GM21529 (cell line): ENCODE results near the gene PPP4R1.

Experiments
- ATAC-seq: cut with Tn5 transposase; IDR thresholded peaks from one replicate; pipeline ENCODE4 v1.9.1; 2021; ENCODE audit not compliant: unreplicated experiment

Gene PPP4R1

DNA sequence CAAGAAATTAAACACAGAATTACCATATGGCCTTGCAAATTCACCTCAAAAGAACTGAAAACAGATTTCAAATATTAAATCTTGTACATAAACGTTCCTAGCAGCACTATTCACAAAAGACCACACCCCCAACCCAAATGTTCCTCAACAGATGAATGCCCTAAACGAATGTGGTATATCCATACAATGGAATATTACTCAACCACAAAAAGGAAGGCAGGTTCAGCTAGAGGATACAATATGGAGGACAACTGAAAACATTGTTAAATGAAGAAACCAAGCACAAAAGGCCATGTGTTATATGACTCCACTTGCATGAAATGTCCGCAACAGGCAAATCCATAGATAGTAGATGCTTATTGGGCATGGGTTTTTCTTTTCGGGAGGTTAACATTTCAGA lies 61.7 kb downstream of the PPP4R1 start:
- ATAC-seq, result no peak

DNA sequence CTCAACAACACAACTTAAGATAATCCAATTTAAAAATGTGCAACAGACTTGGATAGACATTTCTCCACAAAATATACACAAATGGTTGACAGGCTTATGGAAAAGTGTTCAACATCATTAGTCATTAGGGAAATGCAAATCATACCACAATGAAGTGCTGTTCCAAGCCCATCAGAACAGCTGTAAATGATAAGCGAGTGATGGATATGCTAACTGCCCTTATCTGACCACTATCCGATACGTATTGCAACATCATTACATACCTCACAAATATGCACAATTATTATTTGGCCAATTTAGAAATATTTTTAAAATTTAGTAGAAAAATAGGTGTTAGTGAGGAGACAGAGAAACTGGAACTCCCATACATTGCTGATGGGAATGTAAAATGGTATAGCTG lies 62.2 kb downstream of the PPP4R1 start:
- ATAC-seq, result no peak

DNA sequence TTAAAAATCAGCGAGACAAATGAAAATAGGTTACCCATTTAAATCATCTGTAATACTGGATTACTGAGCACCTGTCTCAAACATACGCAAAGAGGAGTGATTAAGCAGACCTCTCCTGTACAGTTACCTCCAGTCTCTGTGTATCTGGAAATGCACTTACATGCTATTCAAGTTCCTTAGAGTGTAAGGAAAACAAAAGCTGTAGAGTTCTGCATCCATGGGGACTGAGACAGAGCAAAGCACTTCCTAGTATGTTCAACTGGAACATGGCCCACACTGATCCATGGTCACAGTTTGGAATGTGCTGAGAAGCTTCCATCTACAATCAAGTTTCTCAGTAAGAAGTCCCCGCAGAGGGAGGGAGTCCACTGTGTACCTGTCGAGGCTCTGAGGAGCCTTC lies 63.9 kb downstream of the PPP4R1 start:
- ATAC-seq, result no peak

DNA sequence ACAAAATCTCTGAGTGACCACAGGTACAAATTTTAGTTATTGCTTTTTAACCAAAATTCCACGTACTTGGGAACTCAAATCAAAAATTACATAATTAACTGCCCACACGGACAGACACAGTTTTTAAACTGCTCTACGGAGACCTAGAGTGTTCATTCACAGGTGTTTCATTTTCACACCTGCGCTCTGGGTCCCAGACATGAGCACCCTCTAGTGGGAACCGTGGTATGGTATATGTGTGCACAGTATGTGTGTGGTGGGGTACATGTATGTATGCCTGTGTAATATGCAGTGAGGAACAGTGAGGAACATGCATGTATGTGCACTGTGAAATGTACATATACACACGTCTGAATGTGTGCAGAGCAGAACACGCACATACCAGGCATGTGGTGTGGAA lies 65.0 kb downstream of the PPP4R1 start:
- no peak for ATAC-seq

DNA sequence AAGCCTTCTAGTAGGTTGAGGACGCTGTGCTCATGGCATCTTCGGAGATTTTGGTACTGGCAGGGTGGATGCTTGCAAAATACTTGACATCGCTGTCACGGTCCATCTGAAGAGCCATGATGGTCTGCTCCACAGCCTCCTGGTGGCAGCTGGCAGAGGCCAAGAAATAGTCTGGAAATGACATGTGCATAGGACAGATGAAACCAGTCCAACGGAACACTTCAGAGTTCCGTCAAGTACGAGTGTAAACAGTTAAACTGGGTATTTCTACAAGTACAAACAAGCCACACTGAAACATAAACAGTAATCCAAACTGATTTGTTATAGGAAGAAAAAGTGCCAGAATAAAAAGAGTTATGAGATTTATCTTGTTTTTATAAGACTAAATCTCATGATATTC lies 66.6 kb downstream of the PPP4R1 start:
- ATAC-seq, result no peak

DNA sequence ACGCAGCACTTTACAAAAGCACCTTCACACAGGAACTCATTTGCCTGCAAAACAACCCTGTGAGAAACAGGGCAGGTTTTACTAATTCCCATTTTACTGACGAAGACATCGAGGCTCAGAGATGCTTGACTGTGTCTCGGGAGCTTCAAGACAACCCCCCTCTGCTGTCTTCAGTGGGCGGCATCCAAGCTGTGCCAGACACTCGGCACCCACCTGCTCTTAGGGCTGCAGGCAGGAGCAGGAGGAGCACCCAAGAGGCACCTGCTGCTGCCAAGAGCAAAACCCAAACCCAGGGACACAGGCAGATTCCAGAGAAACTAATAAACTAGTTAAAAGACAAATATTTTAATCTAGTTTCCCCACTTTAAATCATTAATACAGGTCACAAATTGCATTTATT lies 67.9 kb downstream of the PPP4R1 start:
- no peak for ATAC-seq

DNA sequence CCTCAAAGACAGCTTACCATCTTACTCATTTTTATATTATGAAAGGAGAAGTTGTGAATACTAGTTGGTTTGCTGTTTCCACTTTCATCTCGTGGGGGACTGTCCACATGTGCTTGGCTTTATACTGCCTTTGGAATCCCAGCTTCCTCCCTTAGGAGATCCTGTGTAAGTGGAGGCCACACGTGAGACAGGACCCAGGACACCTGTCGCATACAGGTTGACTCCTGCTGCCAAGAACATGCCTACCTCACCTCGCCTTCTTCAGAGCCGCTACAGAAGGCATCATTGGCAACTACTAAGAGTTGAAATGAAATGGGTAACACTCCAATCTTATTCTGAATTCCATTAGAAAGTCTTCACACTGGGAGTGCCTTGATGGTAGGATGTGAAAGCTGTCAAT lies 69.3 kb downstream of the PPP4R1 start:
- ATAC-seq, result no peak

DNA sequence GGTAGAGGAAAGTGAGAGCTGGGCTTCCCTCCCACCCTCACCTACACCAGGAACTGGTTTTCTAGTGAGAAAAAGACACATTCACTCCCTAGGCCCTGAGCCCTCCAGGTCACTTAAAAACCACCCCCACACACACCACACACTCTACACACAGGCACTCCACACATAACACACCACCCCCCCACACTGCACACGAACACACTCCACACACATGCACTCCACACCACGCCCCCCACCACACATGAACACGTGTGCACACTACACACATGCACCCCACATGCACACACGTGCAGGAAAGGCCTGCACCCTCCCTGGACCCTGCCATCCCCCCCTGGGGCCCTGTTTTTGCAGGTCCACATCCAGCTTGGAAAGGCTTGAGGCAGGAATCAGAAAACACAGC lies 71.4 kb downstream of the PPP4R1 start:
- no peak for ATAC-seq

DNA sequence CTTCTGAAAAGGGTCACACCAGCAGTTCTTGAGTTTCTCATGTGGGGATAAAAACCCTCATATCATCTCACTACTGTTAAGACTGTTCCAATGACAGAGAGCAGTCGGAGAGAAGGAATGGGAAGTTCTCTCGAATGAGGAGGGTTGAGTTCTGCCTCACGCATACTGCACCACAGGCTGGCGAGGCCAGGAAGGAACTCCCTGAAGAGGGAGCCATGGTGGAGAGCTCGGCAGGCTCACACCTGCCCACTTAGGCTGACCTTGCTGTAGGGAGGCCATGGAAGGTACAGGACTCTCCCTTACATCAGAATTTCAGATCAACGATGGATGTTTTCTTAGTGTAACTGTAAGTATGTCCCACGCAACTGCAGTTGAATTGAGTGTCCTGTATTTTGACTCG lies 74.4 kb downstream of the PPP4R1 start:
- no peak for ATAC-seq

DNA sequence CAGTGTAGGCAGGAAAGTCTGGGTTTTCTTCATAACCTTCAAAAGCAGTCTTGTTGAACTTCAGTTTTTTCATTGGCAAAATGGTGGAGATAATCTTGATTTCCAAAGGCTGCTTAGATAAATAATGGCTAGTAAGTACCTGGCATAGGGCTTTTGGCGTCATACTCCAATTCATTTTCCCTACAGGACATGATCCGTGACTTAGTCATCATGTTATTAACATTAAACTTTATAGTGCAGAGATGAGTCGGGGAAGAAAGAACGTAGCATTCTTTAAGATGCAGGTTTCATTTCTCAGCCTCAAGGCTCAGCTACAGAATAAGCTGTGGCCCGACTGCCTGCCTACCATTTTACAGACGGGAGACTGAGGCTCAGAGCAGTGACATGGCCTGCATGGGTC lies 75.1 kb downstream of the PPP4R1 start:
- ATAC-seq, result no peak

DNA sequence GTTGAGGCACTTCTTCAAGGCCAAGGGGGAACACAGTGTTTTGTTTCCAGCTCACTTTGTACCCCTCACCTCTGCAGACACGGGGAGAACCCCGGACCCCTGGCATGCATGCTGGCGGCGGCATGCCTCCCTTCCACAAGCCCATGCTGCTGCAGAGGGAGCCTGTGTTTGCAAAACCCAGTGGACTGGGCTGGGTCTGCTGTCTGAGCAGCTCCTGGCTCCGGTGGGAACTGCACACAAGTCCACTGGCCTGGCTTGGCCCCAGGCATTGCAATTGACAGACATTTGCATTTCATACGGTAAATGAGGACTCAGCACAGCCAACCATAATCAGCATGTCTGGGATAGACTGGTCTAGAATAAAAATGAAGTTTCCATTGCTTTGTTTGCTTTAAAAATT lies 76.7 kb downstream of the PPP4R1 start:
- ATAC-seq, result no peak

DNA sequence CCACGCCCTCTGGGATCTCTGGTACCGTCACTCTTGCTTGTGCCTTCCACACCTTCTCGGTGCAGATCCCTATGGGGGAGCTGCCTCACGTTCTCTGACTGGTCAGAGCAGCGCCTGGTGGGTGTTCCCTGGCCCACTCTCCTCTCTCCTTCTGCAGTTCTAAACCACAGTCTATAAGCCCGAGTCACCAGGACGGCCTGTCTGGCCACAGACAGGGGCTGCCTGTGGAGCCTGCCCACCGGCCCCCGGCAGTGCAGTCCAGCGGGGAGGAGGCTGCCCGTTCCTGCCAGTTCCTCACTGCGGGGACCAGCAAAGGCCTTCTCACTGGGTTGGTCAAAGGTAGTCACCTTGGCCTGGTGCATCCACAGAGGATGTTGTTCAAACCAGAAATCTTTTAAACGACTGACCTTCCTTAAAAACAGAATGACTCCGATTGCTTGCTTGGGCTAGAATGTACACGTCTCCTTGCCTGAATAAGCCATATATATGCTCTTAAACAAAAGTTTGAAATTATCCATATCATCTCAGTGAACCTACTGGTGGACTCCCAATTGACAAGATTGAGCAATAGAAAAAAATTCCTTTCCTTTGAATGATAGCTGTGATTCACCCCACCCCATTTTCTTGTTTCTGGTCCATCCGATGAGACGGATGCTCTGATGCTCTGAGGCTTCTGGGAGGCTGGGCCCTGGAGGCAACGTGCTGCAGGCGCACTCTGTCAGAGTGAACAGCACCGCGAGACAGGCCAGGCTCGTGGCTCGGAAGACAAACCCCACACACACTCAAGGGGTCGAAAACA lies 77.8 kb downstream of the PPP4R1 start:
- ATAC-seq, result no peak

DNA sequence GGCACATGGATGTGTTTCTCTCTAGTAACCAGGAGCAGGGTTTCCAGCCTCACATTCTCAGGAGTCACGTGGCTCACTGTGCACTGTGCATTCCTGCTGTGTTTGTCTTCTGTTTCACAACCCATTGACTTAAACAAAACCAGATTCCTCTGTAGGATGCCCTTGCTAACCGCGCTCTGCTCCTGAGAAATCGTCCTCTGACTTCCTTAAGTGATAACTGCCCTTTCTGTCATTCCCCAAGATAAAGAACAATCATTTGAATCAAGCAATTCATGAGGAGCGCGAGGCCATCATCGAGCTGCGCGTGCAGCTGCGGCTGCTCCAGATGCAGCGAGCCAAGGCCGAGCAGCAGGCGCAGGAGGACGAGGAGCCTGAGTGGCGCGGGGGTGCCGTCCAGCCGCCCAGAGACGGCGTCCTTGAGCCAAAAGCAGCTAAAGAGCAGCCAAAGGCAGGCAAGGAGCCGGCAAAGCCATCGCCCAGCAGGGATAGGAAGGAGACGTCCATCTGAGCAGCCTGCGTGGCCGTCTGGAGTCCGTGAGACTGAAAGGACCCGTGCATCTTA lies 78.8 kb downstream of the PPP4R1 start:
- no peak for ATAC-seq

DNA sequence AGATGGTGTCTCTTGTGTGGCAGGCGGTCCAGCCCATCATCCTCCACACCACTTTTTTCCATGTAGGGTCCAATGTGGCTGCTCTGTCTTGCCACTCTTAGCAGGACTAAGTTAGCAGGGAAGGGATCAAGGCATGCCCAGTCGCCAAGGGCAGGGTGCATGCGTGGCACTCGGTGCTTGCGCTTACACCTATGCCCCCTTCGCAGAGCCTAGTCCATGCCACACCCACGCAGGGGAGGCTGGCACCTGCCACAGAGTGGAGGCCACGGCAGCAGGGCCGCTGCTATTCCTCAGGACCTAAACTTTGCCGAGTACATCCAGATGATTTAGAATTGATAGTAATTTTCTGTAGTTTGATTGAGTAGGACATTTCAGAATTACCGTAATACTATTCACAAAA lies 79.5 kb downstream of the PPP4R1 start:
- no peak for ATAC-seq

DNA sequence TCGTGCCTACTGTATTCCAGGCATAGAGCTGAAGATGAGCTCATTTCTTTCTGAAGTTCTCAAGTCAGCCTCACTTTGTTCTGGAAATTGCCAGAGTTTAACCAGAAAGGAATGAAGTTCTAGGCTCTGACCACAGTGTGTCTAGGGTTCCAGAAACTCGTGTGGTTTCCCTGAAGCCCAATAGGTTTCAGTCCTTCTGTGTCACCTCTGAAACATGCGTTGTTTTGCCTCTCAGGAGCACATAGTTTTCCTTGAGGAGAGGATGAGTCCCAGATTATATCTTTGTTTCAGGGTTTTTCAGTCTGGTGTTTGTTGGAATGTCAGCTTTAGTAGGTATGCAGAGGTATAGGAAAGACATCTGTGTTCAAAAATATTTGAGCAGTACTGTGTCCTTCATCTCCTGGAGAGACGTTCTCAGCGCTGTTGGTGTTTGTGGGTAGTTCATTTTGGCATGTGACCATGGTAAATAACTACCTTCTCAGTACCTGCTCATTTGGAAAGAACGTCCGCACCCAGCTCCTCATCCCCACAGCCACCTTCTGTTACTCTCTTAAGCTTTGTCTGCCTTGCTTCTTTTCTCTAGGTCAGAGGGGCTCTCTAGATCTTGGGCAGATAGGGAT lies 82.5 kb downstream of the PPP4R1 start:
- no peak for ATAC-seq

DNA sequence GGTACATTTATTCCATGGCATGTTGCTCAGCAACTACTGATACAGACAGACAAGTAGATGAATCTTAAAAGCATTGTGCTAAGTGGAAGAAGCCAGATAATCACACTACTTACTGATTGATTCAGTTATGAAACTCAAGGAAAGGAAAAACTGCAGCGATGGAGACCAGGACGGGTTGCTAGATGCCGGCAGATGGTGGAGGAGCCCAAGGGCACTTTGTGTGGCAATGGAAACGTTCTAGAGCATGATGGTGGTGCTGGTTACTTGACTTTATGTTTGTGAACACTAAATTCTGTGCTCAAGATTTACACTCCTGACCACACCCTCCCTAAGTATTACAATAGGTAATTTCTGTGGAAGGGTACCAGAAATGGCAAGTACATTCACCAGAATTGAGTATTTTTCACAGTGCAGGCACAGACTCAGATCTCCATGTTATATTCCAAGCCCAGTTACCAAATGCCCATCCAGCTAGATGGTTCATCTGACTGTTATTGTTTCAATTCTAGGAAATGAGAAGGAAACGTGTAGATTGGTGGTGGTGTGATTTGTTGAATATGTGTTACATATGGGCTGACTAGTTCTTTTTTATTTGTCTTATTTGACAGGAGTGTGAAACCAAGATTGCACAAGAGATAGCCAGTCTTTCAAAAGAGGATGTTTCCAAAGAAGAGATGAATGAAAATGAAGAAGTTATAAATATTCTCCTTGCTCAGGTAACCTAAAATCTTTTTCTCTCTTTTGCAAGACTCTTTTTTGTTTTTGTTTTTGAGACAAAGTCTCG lies 83.9 kb downstream of the PPP4R1 start:
- no peak for ATAC-seq

DNA sequence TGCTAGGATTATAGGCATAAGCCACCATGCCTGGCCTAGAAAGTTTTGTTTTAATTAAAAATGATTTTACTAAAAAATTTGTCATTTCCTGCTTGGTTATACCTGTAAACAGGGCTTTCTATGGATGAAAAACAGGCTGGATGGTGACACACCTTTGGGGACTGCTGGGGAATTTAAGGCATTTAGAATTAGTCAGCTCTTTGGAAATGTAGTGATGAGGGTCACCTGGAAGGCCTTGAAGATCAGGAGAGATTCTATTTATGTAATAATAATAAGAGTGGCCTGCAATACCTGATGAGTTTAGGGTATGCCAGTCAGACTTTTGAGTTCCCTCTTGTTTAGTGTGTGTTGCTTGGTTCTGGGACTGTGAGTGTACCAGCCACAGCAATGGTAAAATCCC lies 87.9 kb downstream of the PPP4R1 start:
- no peak for ATAC-seq

DNA sequence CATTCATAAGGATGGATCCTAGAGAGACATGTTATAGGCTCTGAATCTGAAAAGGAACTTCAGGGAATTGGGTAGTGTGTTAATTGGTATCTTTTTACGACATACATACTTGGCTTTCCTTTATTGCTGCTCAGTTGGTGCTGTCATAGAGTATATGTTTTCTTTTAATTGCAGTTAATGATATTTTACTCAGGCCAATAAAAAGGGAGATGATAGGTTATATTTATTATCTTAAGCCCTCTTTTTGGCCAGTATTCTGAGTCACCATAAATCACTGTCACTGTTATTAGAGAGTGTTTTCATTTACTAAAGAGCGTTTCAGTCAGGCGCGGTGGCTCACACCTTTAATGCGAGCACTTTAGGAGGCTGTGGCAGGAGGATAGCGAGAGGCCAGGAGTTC lies 91.4 kb downstream of the PPP4R1 start:
- no peak for ATAC-seq

DNA sequence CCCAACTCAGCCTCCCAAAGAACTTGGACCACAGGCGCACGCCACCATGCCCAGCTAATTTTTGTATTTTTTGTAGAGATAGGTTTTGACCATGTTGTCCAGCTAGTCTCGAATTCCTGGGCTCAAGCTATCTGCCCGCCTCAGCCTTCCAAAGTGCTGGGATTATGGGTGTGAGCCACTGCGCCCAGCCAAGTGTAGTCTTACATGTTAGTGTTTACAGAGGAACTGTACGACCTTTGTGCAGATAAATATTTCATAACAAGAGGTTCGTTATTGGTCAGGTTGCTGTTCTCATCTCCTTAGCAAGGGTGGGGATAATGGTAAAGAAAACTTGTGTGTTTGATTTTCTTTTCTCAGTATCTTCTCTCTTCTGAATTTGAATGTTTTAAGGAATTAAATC lies 92.6 kb downstream of the PPP4R1 start:
- no peak for ATAC-seq

DNA sequence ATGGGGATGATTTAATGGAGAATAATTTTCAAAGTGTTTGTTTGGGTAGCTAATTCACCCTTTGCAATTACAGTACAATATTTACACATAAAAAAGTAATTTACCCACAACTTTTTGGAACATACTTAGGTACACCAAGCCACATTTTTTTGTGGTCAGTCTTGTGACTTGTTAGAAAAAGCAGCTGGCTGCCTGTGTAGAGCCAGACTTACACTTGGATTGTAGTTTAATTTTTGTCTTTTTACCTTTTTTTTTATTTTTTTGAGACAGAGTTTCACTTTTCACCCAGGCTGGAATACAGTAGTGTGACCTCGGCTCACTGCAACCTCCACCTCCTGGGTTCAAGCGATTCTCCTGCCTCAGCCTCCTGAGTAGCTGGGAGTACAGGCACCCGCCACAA lies 93.7 kb downstream of the PPP4R1 start:
- no peak for ATAC-seq

DNA sequence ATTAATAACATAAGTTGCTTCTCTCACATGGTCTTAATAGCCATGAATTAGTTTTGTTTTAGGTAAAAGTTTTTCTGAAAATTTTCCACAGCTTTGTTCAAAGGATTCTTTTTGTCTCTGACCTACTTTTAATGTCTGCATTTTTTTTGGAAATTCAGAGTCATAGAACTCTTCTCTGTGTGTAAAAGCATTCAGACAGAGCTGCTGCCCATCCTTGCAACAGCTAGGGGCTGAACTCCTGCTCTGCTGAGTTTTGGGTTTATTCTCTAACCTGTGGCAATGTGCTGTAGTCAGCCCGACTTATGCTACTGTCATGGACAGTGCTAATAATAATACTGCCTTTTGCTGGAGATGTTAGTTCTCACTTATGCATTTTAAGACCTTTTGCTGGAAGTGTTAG lies 95.0 kb downstream of the PPP4R1 start:
- ATAC-seq, result no peak

DNA sequence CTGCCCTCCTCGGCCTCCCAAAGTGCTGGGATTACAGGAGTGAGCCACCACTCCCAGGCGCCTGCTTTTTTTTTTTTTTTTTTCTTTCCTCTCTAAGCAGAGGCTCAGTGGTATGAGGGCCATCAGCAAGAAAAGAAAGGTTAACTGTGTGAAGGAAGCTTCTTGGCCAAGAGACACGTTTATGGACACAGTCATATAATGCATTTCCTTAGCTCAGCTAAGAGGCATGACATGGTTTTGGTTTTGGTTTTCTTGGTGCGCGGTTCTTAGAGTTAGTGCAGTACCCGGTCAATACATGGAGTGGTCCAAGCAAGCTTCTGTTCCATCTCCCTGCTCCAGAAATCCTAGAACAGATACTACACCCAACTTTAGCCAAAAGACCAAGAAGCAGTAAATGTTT lies 96.5 kb downstream of the PPP4R1 start:
- ATAC-seq, result no peak
